OCI-LY3 (cell line): ENCODE measurements around the gene MARCHF9.

Experiments used
- H2AFZ ChIP-seq: fragments of 200-600, 300-600 bp; shearing (Covaris generic); 2 replicates; pipeline ENCODE4 v1.6.0; 2014; ENCODE audit warnings: antibody characterized with exemption, low read depth, low read length
- H3K27ac ChIP-seq: fragments of 200-600, 300-600 bp; sonication (generic); 2 replicates; pipeline ENCODE4 v1.5.1; 2014; ENCODE audit warnings: mild to moderate bottlenecking, low read length, moderate library complexity, mixed read lengths
- H3K27me3 ChIP-seq: fragments of 200-600, 300-600 bp; sonication (generic); 2 replicates; pipeline ENCODE4 v1.6.1; 2014; ENCODE audit warnings: low read depth, low read length, mixed read lengths
- H3K36me3 ChIP-seq: fragments of 200-600, 300-600 bp; sonication (generic); replicated peaks from 2 replicates; pipeline ENCODE3; 2014; ENCODE audit warnings: low read depth, low read length, mixed read lengths
- H3K4me1 ChIP-seq: fragments of 300-600, 200-600 bp; sonication (generic); 2 replicates; pipeline ENCODE4 v1.6.1; 2014; ENCODE audit warnings: low read length, mixed read lengths
- H3K4me2 ChIP-seq: fragments of 200-600, 300-600 bp; sonication (generic); 2 replicates; pipeline ENCODE4 v1.6.1; 2014; ENCODE audit warnings: low read length, mixed read lengths
- H3K4me3 ChIP-seq: fragments of 300-600, 200-600 bp; sonication (generic); 2 replicates; pipeline ENCODE4 v1.5.1; 2014; ENCODE audit warnings: antibody characterized with exemption, mild to moderate bottlenecking, low read length, moderate library complexity
- H3K79me2 ChIP-seq: fragments of 300-600, 200-600 bp; shearing (Covaris generic); 2 replicates; pipeline ENCODE4 v1.6.1; 2014; ENCODE audit warnings: mild to moderate bottlenecking, low read length, mixed read lengths
- H3K9ac ChIP-seq: fragments of 300-600, 200-600 bp; shearing (Covaris generic); 2 replicates; pipeline ENCODE4 v1.6.0; 2014; ENCODE audit warnings: mild to moderate bottlenecking, low read length, moderate library complexity
- H3K9me3 ChIP-seq: fragments of 200-600, 300-600 bp; shearing (Covaris generic); 2 replicates; pipeline ENCODE4 v1.6.1; 2014; ENCODE audit warnings: low read length, mixed read lengths; ENCODE audit not compliant: insufficient read depth
- H4K20me1 ChIP-seq: fragments of 200-600, 300-600 bp; sonication (generic); 2 replicates; pipeline ENCODE4 v1.6.1; 2016; ENCODE audit warnings: low read length, mixed read lengths; ENCODE audit not compliant: insufficient read depth
- CTCF ChIP-seq: fragments of 200-600, 300-600 bp; sonication (generic); IDR thresholded peaks from 2 replicates; pipeline ENCODE4 v1.5.1; 2014; ENCODE audit warnings: antibody characterized with exemption, low read length, low read depth
- EZH2phosphoT487 ChIP-seq: fragments of 200-600 bp; shearing (Covaris generic); IDR thresholded peaks from 2 replicates; pipeline ENCODE4 v1.6.1; 2018; ENCODE audit warnings: antibody characterized with exemption, mixed run types, low read depth

MARCHF9 gene

GRCh38 chr12:57717131-57717530, 37.8 kb upstream of the MARCHF9 start:
- H2AFZ ChIP-seq, result no peak overlapping the region
- TF ChIP-seq EZH2phosphoT487 (no peak), CTCF (no peak)
- H3K4me2 ChIP-seq, result no peak overlapping the region
- no peaks in the 10 kb centered on the region for H3K9me3 ChIP-seq
- H3K27ac ChIP-seq, result no peak overlapping the region
- H3K36me3 ChIP-seq, result peaks cover 17% of the 10 kb centered on the region
- no peaks in the 10 kb centered on the region for H4K20me1 ChIP-seq
- H3K79me2 ChIP-seq, result no peaks in the 10 kb centered on the region
- no peak overlapping the region for H3K9ac ChIP-seq
- no peaks in the 10 kb centered on the region for H3K4me1 ChIP-seq
- H3K4me3 ChIP-seq, result no peak overlapping the region
- no peaks in the 10 kb centered on the region for H3K27me3 ChIP-seq

GRCh38 chr12:57717846-57718640, 36.9 kb upstream of the MARCHF9 start:
- TF ChIP-seq EZH2phosphoT487 (no peak), CTCF (no peak)
- Histone ChIP-seq H3K27ac (no peak overlapping the region), H3K36me3 (peaks cover 17% of the 10 kb centered on the region), H3K79me2 (no peaks in the 10 kb centered on the region), H3K9ac (no peak overlapping the region), H3K4me2 (no peak overlapping the region), H3K4me3 (no peak overlapping the region), H3K27me3 (no peaks in the 10 kb centered on the region), H3K4me1 (no peaks in the 10 kb centered on the region), H3K9me3 (no peaks in the 10 kb centered on the region), H2AFZ (no peak overlapping the region), H4K20me1 (no peaks in the 10 kb centered on the region)

GRCh38 chr12:57718641-57719528, 36.0 kb upstream of the MARCHF9 start:
- Histone ChIP-seq H2AFZ (no peak overlapping the region), H3K9me3 (no peaks in the 10 kb centered on the region), H4K20me1 (no peaks in the 10 kb centered on the region), H3K27me3 (no peaks in the 10 kb centered on the region), H3K4me3 (no peak overlapping the region), H3K36me3 (peaks cover 17% of the 10 kb centered on the region), H3K27ac (no peak overlapping the region), H3K4me2 (no peak overlapping the region), H3K79me2 (no peaks in the 10 kb centered on the region), H3K4me1 (no peaks in the 10 kb centered on the region), H3K9ac (no peak overlapping the region)
- TF ChIP-seq CTCF, result no peak
- no peak for TF ChIP-seq EZH2phosphoT487
